ENCODE measurements around the gene SLC38A10. TPM values are rescaled to one million over a fixed set of nuclear protein-coding genes. Genes with fewer than 3 reads are reported as not detected.

Gene SLC38A10
- total RNA-seq, 4 donors from 2014 or later, result 126 to 206 (median 169) TPM

DNA sequence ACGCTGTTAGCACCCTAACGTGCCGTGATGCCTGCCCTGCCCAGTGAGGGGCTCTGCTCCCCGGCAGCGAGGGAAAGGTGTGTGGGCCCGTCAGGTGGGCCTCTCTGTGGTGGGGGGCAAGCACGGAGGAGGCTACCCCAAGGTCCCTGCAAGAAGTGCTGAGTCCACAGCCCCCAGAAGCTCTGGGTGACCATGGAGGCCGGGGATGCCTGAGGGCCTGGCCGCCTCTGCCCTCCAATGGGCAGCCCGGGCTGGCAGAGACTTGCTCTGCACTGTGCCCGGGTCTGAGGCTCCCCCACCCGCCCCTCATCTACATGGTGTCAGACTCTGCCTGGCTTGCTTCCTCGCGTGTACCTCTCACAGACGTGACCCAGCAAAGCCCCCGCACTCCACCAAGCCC is 12.2 kb downstream of the SLC38A10 start:
- H3K27me3 ChIP-seq, result no peaks in the 10 kb centered on the region
- peaks cover 0 to 10% (median 7%) of the 10 kb centered on the region in 4 donors for H3K4me1 ChIP-seq
- H3K9me3 ChIP-seq, result no peaks in the 10 kb centered on the region
- TF ChIP-seq POLR2A (IDR thresholded peaks at IDR 0.05), result no peak
- TF ChIP-seq, protein P1, sequence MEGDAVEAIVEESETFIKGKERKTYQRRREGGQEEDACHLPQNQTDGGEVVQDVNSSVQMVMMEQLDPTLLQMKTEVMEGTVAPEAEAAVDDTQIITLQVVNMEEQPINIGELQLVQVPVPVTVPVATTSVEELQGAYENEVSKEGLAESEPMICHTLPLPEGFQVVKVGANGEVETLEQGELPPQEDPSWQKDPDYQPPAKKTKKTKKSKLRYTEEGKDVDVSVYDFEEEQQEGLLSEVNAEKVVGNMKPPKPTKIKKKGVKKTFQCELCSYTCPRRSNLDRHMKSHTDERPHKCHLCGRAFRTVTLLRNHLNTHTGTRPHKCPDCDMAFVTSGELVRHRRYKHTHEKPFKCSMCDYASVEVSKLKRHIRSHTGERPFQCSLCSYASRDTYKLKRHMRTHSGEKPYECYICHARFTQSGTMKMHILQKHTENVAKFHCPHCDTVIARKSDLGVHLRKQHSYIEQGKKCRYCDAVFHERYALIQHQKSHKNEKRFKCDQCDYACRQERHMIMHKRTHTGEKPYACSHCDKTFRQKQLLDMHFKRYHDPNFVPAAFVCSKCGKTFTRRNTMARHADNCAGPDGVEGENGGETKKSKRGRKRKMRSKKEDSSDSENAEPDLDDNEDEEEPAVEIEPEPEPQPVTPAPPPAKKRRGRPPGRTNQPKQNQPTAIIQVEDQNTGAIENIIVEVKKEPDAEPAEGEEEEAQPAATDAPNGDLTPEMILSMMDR (IDR thresholded peaks at IDR 0.05), result no peak
- H3K4me3 ChIP-seq, result no peak overlapping the region
- peaks cover 0 to 60% (median 0%) of the 10 kb centered on the region in 3 donors for H3K36me3 ChIP-seq
- H3K27ac ChIP-seq, result no peak overlapping the region
- no peak for DNase-seq

DNA sequence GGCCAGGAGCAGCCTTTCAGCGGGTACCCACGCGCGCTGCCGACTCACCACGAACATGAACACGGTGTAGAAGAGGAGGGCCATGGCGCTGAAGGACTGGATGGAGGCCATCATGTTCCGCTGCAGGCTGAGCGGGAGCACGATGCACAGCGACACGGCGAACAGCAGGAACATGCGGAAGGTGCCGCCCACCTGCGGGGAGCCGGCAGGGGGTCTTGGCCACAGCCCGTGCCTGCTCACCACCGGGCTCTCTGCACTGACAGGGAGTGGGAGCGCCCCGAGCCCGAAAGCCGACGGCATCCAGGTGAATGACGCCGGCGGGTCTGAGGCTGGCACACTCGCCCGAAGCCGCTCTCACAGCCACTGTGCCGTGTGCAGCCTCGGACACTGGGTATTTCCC is 13.0 kb downstream of the SLC38A10 start:
- peaks cover 0 to 56% (median 0%) of the 10 kb centered on the region in 3 donors for H3K36me3 ChIP-seq
- H3K27me3 ChIP-seq, result no peaks in the 10 kb centered on the region

DNA sequence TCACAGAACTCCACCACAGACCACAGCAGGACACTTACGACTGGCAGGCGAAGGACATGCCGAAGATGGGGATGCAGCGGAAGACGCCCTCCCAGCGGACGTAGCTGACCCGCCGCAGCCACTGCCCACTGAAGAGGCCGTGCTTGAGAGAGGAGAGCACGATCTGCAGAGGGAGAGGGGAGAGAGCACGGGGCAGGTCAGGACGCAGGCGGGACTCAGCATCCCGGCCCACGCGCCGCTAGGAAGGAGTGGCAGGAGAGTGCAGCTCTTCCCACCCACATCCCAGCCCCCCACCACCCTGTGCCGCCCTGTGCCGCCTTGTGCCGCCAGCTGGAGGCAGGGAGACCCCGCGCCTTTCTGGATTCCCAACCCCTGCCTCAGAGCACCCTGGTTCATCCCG is 14.5 kb downstream of the SLC38A10 start:
- no peak overlapping the region for H3K4me3 ChIP-seq
- no peaks in the 10 kb centered on the region for H3K9me3 ChIP-seq
- H3K27me3 ChIP-seq, result no peaks in the 10 kb centered on the region
- no peak overlapping the region for H3K27ac ChIP-seq
- peaks cover 0 to 69% (median 0%) of the 10 kb centered on the region in 3 donors for H3K36me3 ChIP-seq
- H3K4me1 ChIP-seq, result peaks cover 0 to 21% (median 0%) of the 10 kb centered on the region in 4 donors
- TF ChIP-seq, protein P1 (IDR thresholded peaks at IDR 0.05), result no peak
- no peak for TF ChIP-seq POLR2A (IDR thresholded peaks at IDR 0.05)
- DNase-seq, result no peak

More for the DNA sequence above, 13.0 kb downstream of the SLC38A10 start:
- no peak overlapping the region for H3K4me3 ChIP-seq
- TF ChIP-seq, protein P1 (IDR thresholded peaks at IDR 0.05), result no peak
- TF ChIP-seq POLR2A (IDR thresholded peaks at IDR 0.05), result no peak
- peaks cover 0 to 14% (median 7%) of the 10 kb centered on the region in 4 donors for H3K4me1 ChIP-seq
- no peak overlapping the region for H3K27ac ChIP-seq
- H3K9me3 ChIP-seq, result no peaks in the 10 kb centered on the region
- DNase-seq, result no peak

DNA sequence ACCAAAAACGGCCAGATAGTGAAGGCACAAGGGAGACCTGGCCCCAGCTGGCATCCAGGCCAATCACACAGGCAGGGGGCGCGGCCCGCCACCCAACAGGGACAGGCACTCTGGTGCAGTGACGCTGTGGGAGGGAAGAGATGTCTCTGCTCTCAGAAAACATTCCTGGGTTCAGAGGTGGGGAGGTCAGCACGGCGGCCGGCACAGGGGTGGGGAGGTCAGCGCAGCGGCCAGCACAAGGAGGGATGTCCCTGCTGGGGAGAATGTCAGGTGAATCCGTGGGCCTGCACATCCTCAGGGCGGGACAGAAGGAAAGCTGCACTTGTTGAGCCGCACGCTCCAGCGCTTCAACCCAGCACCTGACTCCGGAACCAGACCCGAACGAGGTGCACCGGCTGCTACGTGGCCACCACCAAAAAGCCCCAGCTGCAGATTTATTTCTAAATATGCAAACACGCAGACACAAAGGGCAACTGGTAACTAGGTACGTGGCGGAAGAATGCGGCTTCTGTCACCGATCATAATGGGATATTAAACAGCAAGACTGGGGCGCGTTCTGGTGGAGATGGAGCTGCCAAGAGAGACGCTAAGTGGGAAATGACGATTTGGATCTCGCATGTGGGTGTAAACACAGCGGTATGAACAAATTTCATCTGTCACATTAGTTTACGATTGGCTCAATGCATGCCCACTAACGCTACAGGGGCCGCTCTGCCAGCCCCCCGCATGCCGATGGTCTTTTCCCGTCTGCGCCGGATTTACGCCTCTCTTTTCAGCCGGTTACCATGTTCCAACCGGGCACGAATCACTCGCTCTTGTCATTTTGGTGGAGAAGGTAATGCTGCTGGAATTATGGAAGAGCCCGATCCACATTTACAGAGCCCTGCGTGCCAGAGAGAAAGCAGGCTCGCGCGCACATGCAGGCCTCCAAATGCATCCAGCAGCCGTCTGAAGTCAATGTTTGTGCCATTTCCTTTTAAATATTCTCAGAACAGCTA is 15.5 kb downstream of the SLC38A10 start:
- no peak overlapping the region for H3K27ac ChIP-seq
- H3K9me3 ChIP-seq, result no peaks in the 10 kb centered on the region
- peaks cover 0 to 75% (median 0%) of the 10 kb centered on the region in 3 donors for H3K36me3 ChIP-seq
- H3K4me3 ChIP-seq, result no peak overlapping the region
- H3K4me1 ChIP-seq, result peaks cover 0 to 13% (median 0%) of the 10 kb centered on the region in 4 donors
- no peaks in the 10 kb centered on the region for H3K27me3 ChIP-seq
- DNase-seq, result no peak
- TF ChIP-seq, protein P1 (IDR thresholded peaks at IDR 0.05), result no peak
- no peak for TF ChIP-seq POLR2A (IDR thresholded peaks at IDR 0.05)

DNA sequence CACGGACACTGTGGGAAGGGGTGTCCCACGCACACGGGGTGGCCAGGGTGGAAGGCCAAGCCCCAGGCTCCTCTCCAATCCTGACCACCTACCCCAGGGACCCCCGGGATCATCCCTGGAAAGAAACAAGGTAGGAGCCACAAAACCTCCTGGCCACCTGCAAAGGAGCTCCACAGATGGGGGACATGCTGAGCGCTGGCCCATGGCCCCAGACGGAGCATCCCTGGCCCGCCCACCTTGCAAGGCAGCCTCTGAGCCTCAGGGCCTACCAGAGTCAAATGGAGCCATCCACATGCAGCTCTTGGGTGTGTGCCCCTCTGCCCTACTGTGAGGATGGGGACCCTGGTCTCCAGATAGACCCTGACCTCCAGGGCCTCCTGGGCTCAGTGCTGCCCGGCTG is 16.3 kb downstream of the SLC38A10 start:
- Histone ChIP-seq H3K27me3 (no peaks in the 10 kb centered on the region), H3K4me1 (peaks cover 0 to 12% (median 0%) of the 10 kb centered on the region in 4 donors), H3K4me3 (no peak overlapping the region), H3K36me3 (peaks cover 0 to 81% (median 0%) of the 10 kb centered on the region in 3 donors), H3K9me3 (no peaks in the 10 kb centered on the region), H3K27ac (no peak overlapping the region)
- TF ChIP-seq, protein P1 (IDR thresholded peaks at IDR 0.05), result no peak
- no peak for TF ChIP-seq POLR2A (IDR thresholded peaks at IDR 0.05)
- no peak for DNase-seq
